Measurements from ENCODE around the gene RBMS3. TPM values are rescaled to one million over a fixed set of nuclear protein-coding genes. Genes with fewer than 3 reads are reported as not detected.

RBMS3 gene
- total and polyA plus RNA-seq, 2 of the 13 experiments (the other 11 are each of a cell fraction or from before 2014, with no cell fraction given), result not detected

GRCh38 chr3:29247088-29247745, 33.7 kb upstream of the RBMS3 start (continued):
- no peak for TF ChIP-seq NFAT5 (CRISPR knock-in tag; IDR thresholded peaks at IDR 0.05)
- TF ChIP-seq ZNF547 (CRISPR knock-in tag; IDR thresholded peaks at IDR 0.05), result no peak
- no peak for TF ChIP-seq ZBTB4 (CRISPR knock-in tag; IDR thresholded peaks at IDR 0.05; ENCODE audit: borderline replicate concordance)
- TF ChIP-seq ZNF878 (CRISPR knock-in tag; IDR thresholded peaks at IDR 0.05), result no peak
